ENCODE measurements around the gene FOXP1.

DNA sequence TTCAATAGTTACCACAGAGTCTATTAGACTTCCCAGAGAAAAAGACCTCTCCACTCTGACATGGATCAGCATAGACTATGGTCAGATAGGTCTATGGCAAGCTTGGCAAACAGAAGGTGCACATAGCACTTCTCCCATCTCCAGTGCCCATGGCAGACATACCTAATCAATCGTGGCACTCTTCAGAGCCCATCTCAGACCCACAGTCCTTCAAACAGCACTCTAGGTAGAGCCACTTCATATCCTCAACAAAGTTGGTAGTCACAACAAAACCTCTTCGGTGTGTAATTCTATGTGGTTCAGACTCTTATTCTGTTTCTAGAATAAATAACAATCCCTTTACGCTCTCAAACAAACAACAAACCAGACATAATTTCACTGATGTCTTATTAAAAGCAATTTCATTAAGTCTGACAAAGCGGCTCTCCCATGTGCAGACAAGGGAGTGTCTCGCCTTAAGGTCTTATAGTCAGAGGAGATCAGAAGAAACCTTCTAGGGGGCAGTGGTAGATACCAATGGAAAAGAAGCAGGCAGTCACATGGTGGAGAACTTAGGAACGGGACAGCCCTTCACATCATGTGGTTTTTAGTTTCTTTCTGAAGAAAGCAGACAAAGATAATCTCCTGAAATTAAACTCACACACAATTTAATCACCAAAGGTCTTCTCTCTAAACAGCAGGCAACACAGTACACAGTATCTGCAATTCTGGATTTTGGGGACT is 483.4 kb downstream of the FOXP1 start:
- TF ChIP-seq, protein P1, sequence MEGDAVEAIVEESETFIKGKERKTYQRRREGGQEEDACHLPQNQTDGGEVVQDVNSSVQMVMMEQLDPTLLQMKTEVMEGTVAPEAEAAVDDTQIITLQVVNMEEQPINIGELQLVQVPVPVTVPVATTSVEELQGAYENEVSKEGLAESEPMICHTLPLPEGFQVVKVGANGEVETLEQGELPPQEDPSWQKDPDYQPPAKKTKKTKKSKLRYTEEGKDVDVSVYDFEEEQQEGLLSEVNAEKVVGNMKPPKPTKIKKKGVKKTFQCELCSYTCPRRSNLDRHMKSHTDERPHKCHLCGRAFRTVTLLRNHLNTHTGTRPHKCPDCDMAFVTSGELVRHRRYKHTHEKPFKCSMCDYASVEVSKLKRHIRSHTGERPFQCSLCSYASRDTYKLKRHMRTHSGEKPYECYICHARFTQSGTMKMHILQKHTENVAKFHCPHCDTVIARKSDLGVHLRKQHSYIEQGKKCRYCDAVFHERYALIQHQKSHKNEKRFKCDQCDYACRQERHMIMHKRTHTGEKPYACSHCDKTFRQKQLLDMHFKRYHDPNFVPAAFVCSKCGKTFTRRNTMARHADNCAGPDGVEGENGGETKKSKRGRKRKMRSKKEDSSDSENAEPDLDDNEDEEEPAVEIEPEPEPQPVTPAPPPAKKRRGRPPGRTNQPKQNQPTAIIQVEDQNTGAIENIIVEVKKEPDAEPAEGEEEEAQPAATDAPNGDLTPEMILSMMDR (IDR thresholded peaks at IDR 0.05; ENCODE audit: low read length), result no peak
- TF ChIP-seq EZH2 (IDR thresholded peaks at IDR 0.05; ENCODE audit: borderline replicate concordance, low read length), result no peak
